ENCODE results near the gene GNAT1.
"Not testable (repeated sequence)": the region's sequence is repeated elsewhere in the genome, so short reads cannot be mapped to it uniquely, and the experiment has no call there.

The GNAT1 gene

DNA sequence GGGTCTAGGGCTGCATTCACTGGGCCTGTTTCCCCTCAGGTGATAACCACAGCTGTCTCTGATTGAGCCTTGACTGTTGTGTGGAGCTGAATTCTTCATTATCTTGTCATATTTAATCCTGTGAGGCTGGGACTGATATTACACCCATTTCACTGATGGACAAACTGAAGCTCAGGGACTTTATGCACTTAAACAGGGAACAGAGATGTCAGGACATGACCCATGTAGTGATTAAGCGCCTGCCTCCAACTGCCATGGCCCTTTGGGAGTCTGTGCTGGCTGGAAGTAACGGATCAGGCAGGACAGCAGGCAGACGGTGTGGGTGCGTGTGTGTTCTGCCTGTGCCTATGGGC, 52.1 kb downstream of the GNAT1 start:
- no peak for DNase-seq

DNA sequence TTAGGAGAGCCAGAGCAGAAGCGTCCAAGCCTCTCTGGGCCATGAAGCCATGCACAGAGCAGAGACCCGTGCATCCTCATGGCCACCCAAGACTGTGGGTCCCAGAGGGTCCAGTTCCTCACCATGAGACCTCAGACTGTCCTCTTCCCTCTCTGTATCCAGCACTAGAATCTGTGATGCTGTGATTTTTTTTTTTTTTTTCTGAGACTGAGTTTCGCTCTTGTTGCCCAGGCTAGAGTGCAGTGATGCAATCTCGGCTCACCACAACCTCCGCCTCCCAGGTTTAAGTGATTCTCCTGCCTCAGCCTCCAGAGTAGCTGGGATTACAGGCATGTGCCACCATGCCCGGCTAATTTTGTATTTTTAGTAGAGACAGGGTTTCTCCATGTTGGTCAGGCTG, 53.4 kb downstream of the GNAT1 start:
- DNase-seq, result not testable (repeated sequence)

DNA sequence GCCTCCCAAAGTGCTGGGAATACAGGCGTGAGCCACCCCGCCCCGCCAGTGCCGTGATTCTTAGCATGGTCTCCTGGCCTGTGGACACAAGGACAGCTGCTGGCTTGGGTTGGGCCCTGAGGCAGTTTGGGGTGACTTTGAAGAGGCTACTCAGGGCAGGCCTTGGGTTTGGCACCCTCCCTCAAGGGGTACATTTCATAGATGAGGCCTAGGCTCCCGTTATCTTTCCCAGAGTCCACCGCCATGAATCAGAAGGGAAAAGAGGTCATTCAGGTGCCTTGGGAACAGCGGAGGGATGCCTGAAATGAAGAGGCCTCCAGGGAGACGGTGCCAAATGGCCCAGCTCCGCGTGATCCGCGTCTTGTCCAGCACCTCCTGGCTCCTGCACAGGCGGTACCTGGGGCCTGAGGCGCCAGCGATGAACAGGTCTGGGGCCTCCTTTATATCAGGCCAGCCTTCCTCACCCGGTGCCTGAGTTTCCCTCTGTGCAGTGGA, 53.9 kb downstream of the GNAT1 start:
- DNase-seq, result no peak

DNA sequence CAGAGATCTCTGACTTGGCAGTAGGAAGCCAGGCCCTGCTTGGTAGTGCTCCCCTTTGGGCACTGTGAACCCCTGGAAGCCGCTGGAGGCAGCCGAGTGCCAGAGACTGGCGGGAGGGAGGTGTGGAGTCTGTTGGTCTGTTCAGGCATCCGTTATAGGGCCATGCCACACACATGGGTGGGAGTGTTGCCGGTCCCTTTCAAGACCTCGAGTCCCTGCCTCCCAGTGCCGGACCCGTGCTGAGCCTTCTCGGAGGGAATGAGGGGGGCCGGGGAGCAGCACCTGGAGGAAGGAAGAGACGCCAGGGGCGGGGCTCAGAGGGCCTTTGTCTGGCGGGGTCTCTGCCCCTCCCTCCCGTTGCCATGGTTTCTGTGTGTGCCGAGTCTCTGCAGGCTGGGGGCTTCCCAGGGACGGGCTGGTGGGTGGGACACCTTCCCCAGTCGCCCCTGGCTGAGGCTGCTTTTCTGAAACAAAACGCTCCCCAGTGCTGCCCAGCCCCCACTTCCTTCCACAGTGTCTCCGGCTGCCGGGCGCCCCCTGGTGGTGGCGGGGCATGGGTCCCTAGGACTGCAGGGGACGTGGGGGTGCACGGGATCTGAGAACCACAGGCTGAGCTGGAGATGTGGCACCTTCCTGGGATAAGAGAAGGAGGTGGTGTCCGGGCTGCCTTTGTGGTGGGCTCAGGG, 54.6 kb downstream of the GNAT1 start:
- peak; percentile 97 for DNase-seq

DNA sequence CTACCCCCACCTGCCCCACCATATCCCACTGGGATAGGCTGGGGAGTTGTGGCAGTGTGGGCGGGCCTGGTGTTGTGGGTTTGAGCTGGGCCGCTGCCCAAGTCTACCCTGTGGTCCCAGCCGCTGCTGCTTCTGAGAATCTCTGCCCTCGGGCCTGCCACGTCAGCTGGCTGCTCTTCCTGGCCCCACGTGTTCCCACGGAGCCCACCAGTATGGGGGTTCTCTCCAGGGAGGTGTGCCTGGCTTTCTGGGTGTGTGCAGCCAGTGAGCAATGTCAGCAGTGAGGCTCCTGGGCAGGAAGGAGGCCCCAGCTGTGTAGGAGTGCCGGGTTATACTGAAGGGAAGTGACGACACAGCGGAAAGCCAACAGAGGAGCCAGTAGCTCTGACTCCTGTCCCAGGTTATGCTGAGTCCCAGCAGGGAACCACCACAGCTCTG, 55.1 kb downstream of the GNAT1 start:
- peak; percentile 74 for DNase-seq
